HG03442 (cell line): ENCODE measurements around the gene SYF2.

ENCODE experiments used
- ATAC-seq: cut with Tn5 transposase; IDR thresholded peaks from one replicate; pipeline ENCODE4 v1.9.1; 2021; ENCODE audit warnings: mild to moderate bottlenecking, moderate library complexity; ENCODE audit not compliant: unreplicated experiment

Gene SYF2

GRCh38 chr1:25185409-25186160 is 46.7 kb downstream of the SYF2 start:
- ATAC-seq, result no peak

- no peak for ATAC-seq
Measured at GRCh38 chr1:25184001-25184762, 48.1 kb downstream of the SYF2 start.

GRCh38 chr1:25183126-25183980 is 48.9 kb downstream of the SYF2 start:
- ATAC-seq, result no peak

GRCh38 chr1:25182629-25183028 is 49.7 kb downstream of the SYF2 start:
- ATAC-seq, result no peak

GRCh38 chr1:25180996-25181395 is 51.3 kb downstream of the SYF2 start:
- no peak for ATAC-seq

GRCh38 chr1:25178917-25179561 is 53.3 kb downstream of the SYF2 start:
- no peak for ATAC-seq

GRCh38 chr1:25174730-25175612 is 57.3 kb downstream of the SYF2 start:
- no peak for ATAC-seq

- ATAC-seq, result no peak
Measured at GRCh38 chr1:25174363-25174729, 58.0 kb downstream of the SYF2 start.

- no peak for ATAC-seq
Measured at GRCh38 chr1:25173809-25174340, 58.4 kb downstream of the SYF2 start.
